Astrocyte (in vitro differentiated cells and primary cell): ENCODE data around the gene CSGALNACT2.

Experiments used
- EZH2 ChIP-seq: IDR thresholded peaks from 2 replicates; pipeline ENCODE4 v1.6.1; 2012; ENCODE audit warnings: mild to moderate bottlenecking, low read length, inconsistent platforms; ENCODE audit not compliant: insufficient read depth
- TF ChIP-seq, protein P1 (sequence below): IDR thresholded peaks from 2 replicates; pipeline ENCODE4 v1.5.1; 2011; ENCODE audit warnings: low read depth, mild to moderate bottlenecking, inconsistent platforms, low read length, moderate library complexity; ENCODE audit not compliant: insufficient read depth

DNA sequence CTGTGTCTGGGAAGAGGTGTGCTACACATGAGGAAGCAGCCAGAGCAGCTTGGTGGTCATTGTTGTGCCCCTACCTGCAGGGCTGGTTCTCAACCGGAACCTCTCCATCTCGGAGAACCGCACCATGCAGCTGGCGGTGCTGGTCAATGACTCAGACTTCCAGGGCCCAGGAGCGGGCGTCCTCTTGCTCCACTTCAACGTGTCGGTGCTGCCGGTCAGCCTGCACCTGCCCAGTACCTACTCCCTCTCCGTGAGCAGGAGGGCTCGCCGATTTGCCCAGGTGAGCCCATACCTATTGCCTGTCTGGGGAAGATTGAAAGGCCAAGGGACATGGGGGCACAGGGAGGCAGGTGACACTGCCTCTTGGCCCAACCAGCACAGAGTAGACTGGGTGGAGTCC, 29.3 kb upstream of the CSGALNACT2 start:
- no peak for TF ChIP-seq EZH2
- TF ChIP-seq, protein P1, sequence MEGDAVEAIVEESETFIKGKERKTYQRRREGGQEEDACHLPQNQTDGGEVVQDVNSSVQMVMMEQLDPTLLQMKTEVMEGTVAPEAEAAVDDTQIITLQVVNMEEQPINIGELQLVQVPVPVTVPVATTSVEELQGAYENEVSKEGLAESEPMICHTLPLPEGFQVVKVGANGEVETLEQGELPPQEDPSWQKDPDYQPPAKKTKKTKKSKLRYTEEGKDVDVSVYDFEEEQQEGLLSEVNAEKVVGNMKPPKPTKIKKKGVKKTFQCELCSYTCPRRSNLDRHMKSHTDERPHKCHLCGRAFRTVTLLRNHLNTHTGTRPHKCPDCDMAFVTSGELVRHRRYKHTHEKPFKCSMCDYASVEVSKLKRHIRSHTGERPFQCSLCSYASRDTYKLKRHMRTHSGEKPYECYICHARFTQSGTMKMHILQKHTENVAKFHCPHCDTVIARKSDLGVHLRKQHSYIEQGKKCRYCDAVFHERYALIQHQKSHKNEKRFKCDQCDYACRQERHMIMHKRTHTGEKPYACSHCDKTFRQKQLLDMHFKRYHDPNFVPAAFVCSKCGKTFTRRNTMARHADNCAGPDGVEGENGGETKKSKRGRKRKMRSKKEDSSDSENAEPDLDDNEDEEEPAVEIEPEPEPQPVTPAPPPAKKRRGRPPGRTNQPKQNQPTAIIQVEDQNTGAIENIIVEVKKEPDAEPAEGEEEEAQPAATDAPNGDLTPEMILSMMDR = no peak
